Prostate gland (tissue), 2 donors: ENCODE results near the gene TXNDC9. TPM values are rescaled to one million over a fixed set of nuclear protein-coding genes. Genes with fewer than 3 reads are reported as not detected.

Source experiments
- DNase-seq: peaks from one replicate; pipeline ENCODE4 v3.0.0-alpha.2; 2019; ENCODE audit warnings: low spot score
- H3K27ac ChIP-seq, 2 donors: fragments of 200-600 bp; sonication (generic); 2 replicates each; pipeline ENCODE4 v1.5.1; 2017 to 2019
- H3K27me3 ChIP-seq: fragments of 200-600 bp; sonication (generic); replicated peaks from 2 replicates; pipeline ENCODE4 v1.5.1; 2019; ENCODE audit not compliant: insufficient read depth
- H3K36me3 ChIP-seq, 2 donors: fragments of 200-600 bp; sonication (generic); 1 replicate in 1 of 2; 2 replicates in 1 of 2; pipeline versions ENCODE4 v1.5.1 to v1.8.1; 2017 to 2019
- H3K4me1 ChIP-seq: fragments of 200-600 bp; sonication (generic); replicated peaks from 2 replicates; pipeline ENCODE4 v1.5.1; 2019
- H3K4me3 ChIP-seq, 2 donors: fragments of 200-600 bp; sonication (generic); 2 replicates each; pipeline ENCODE4 v1.5.1; 2017 to 2019
- H3K9me3 ChIP-seq: fragments of 200-600 bp; sonication (generic); 2 replicates; pipeline ENCODE4 v1.5.1; 2017
- CTCF ChIP-seq, 4 experiments: fragments of 200-600 bp in 2 of 4; fragments of 450-650 bp in 2 of 4; sonication (generic) in 2 of 4; IDR thresholded peaks; 1 replicate in 3 of 4; 2 replicates in 1 of 4; pipeline ENCODE4 v1.5.1; 2016 to 2019; ENCODE audit warnings: antibody characterized with exemption in 4 of 4, mild to moderate bottlenecking in 2 of 4, moderate library complexity in 2 of 4
- POLR2A ChIP-seq: fragments of 450-650 bp; IDR thresholded peaks from one replicate; pipeline ENCODE4 v1.6.1; 2016; ENCODE audit warnings: antibody characterized with exemption, mild to moderate bottlenecking
- POLR2AphosphoS5 ChIP-seq: sonication (generic); formaldehyde crosslinking; IDR thresholded peaks from one replicate; pipeline ENCODE4 v1.6.1; 2017; ENCODE audit warnings: antibody characterized with exemption
- WGBS: methylation state at CpG from one replicate; pipeline ENCODE4 v1.1.5; 2018; 5-methylcytosine and 5-hydroxymethylcytosine counted together
- intact Hi-C: fragments of 100-400 bp; cut with DNase I; formaldehyde crosslinking; loops from one replicate; pipeline ENCODE4 v1.14.2; 2022
- total RNA-seq, 2 donors: library from RNA; depleted of rRNA; stranded (reverse); fragments of >200 nt; gene quantifications; one replicate each; pipeline ENCODE4 v1.1.0, GENCODE V29; 2016

TXNDC9 gene
- total RNA-seq, 2 donors from 2014 or later = 27.9 to 30.3 TPM

- H3K27ac ChIP-seq = no peak overlapping the region
- intact Hi-C loops = no loop called here
- TF ChIP-seq POLR2AphosphoS5 = no peak
- no peak for TF ChIP-seq CTCF (IDR thresholded peaks at IDR 0.05)
- TF ChIP-seq POLR2A = no peak
- no peaks in the 10 kb centered on the region for H3K9me3 ChIP-seq
- H3K27me3 ChIP-seq = no peaks in the 10 kb centered on the region
- H3K36me3 ChIP-seq = no peaks in the 10 kb centered on the region
- DNase-seq = no peak
- WGBS = 100% methylated on average over 2 of the region's 2 CpGs
- no peaks in the 10 kb centered on the region for H3K4me1 ChIP-seq
- H3K4me3 ChIP-seq = no peak overlapping the region
Measured at GRCh38 chr2:99342536-99342935, 6.4 kb upstream of the TXNDC9 start.

DNA sequence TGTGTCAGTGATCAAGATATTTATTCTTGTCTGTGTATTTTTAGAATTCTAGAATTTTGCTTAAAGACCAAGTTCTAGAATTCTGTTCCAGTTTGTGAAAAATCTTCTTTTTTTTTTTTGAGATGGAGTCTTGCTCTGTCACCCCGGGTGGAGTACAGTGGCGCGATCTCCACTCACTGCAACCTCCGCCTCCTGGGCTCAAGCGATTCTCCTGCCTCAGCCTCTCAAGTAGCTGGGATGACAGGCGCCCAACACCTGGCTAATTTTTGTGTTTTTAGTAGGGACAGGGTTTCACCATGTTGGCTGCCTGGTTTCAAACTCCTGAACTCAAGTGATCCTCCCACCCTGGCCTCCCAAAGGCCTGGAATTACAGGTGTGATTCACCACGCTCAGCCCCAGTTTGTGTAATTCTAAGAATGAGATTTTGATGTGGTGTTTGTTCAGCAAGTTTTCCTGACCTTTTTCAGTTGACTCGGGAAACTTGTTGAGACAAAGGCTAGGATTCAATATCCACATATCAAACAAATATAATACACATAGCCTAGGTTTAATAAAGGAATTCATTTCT is 4.6 kb upstream of the TXNDC9 start:
- no peaks in the 10 kb centered on the region for H3K9me3 ChIP-seq
- 81% methylated on average over 8 of the region's 8 CpGs for WGBS
- no peaks in the 10 kb centered on the region for H3K27me3 ChIP-seq
- TF ChIP-seq CTCF (IDR thresholded peaks at IDR 0.05) (no peak), POLR2A (no peak), POLR2AphosphoS5 (no peak)
- H3K4me3 ChIP-seq = no peak overlapping the region
- H3K4me1 ChIP-seq = no peaks in the 10 kb centered on the region
- no peaks in the 10 kb centered on the region for H3K36me3 ChIP-seq
- H3K27ac ChIP-seq = no peak overlapping the region
- DNase-seq = no peak
- intact Hi-C loops = no loop called here

DNA sequence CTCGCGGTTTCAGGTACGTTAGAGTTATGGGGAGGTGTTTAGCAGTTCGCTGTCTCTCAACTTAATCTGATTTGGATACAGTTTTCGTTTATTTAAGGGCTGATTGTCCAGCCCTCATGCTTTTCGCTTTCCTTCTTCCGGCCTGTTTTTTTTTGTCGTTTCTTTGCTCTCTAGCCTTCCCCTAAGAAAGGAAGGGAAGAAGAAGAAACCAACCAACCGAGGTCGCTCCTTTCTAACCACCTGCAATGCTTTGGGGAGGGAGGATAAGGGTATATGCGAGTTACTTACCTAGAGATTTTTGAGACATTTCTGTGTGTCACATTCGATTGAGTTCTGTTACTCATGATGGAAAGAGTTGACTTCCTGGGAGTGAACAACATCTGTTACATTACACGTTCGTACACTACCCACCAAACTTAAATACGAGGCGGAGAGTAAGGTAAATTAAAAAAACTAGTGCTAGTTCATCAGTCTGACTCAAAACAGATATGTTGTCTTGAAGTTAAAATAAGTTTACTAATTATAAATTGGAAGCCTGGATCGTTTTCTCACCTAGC is 2.0 kb upstream of the TXNDC9 start:
- TF ChIP-seq CTCF (IDR thresholded peaks at IDR 0.05) (peak in 1 of 4 experiments; percentile 3), POLR2A (no peak)
- H3K4me1 ChIP-seq = peaks cover 13% of the 10 kb centered on the region
- intact Hi-C loops = no loop called here
- H3K27ac ChIP-seq = peak overlapping the region; percentile 84 to 88
- H3K36me3 ChIP-seq = no peaks in the 10 kb centered on the region
- no peaks in the 10 kb centered on the region for H3K27me3 ChIP-seq
- WGBS = 3% methylated on average over 17 of the region's 17 CpGs
- H3K4me3 ChIP-seq = peak overlapping the region; percentile 45 to 90
- DNase-seq = no peak
- no peaks in the 10 kb centered on the region for H3K9me3 ChIP-seq

- peak; percentile 92 for TF ChIP-seq POLR2AphosphoS5
- TF ChIP-seq POLR2A = peak; percentile 64
- TF ChIP-seq CTCF (IDR thresholded peaks at IDR 0.05) = peak; percentile 43 to 77 (median 76)
- WGBS = under 1% methylated on average over 74 of the region's 87 CpGs
- peak within 1 kb of the TSS; percentile 84 to 88 for H3K27ac ChIP-seq
- H3K9me3 ChIP-seq = no peaks in the 10 kb centered on the region
- peak within 1 kb of the TSS; percentile 45 to 90 for H3K4me3 ChIP-seq
- intact Hi-C loops = loop anchor here (2.0 kb wide), 1 partner anchor 157 kb away; the partner anchor contains the start of genes MITD1 and MRPL30
- no peaks in the 10 kb centered on the region for H3K36me3 ChIP-seq
- DNase-seq = peak; percentile 96
- peaks cover 13% of the 10 kb centered on the region for H3K4me1 ChIP-seq
- no peaks in the 10 kb centered on the region for H3K27me3 ChIP-seq
Measured at GRCh38 chr2:99337113-99338028, 1.2 kb upstream of the TXNDC9 start, which contains the start of gene EIF5B. Gene EIF5B, plus strand, starts transcription at chr2:99337389. Its CDS starts 166 bp downstream, at chr2:99337555.
